Tongue (tissue), 2 donors: ENCODE data around the gene RARG. TPM values are rescaled to one million over a fixed set of nuclear protein-coding genes. Genes with fewer than 3 reads are reported as not detected.
A peak's percentile ranks its signal among the peaks of the same experiment; 100 is the strongest.

Experiments used
- DNase-seq: peaks from one replicate; pipeline ENCODE4 v3.0.0-alpha.2; 2015
- total RNA-seq: library from RNA; depleted of rRNA; stranded (reverse); fragments of >200 nt; gene quantifications from one replicate; pipeline ENCODE4 v1.2.3, GENCODE V29; 2014

RARG gene
- 47.1 TPM for total RNA-seq

DNA sequence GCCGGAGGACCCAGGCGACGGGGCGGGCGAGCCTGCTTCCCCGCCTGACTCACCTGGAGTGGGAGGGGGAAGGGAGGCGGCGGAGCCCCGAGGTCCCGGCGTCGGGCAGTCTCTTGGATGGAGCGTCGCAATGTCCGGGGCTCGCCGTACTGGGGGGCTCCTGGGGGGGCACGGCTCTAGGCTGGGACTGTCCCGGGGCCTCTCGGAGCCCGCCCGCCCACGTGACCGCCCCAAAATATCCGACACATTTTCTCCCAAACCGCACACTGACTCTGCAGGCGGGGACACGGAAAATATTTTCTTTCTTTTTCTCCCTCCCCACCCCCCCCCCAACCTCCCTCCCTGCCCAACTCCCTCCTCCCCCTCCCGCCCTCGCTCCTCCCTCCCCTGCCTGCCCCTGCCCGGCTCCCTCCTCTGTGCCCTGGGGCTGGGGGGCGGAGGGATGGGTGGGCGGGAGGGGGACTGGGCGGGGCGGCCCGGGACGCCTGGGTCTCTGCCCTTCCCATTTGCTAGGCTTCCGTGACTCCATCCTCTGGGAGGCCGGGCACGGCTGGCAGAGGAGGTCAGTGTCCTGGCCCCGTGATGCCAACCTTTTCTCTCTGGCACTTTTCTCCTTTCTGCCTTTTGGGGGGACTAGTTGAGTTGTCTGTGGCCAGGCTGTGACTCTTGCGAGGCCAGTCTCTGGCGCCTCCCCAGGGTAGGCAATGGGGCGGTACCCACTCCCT is at the start of gene RARG:
TSS of gene RARG (minus strand) at position 289 of the 725 bp plus-strand sequence. CDS start 4,664 bp downstream, outside the sequence.
- DNase-seq, result peak; percentile 64

DNA sequence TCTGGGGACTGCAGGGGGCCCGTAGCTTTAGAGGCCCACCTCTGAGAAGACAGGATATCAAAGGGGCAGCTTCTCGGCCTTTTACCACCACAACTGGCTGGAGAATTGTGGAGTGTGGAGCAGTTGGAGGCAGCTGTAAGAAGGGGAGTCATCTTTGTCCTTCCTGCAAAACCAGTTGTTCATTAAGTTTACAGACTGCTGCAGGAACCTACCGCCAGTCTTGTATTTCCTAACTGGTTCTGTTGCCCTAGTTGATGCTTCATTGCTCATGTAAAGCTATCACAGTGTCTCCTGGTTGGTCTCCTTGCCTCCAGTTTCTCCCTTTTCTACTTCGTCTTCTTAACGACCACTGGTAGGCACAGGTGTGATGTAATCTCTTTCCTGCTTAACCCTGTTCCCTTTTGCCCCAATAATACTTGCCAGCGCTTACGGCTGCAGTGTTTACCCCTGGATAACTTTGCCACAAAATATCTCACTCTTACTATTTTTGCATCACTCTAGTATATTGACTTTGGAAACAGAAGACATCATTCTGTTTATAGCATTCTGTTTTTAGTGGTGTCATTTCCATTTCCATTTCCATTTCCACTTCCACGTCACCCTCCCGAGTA is 48.0 kb upstream of the RARG start:
- DNase-seq, result no peak

DNA sequence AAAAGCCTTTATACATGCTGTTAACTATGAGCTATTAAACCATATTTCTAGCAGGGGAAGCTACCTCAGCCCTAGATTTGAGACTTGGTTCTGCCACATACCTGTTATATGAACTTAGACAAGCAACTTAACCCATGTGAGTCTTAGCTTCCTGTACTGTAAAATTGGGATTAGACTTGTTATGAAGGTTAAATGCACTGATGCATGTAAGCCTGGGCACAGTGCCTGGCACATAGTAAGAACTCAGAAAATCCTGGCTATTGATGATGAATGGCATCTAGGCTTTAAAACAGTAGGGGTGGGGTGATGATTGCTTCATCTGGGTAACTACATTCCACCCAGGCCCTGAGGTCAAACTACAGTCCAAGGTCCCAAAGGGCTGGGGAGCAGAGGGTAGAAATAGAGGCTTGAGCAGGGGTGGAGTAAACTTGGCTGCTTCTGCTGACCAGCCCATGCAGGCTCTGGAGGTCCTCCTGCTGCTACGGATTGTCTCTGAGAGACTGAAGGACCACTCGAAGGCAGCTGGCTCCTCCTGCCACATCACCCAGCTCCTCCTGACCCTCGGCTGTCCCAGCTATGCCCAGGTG is 47.4 kb upstream of the RARG start:
- DNase-seq, result no peak

GRCh38 chr12:53277981-53278380 is 46.0 kb upstream of the RARG start:
- no peak for DNase-seq

- DNase-seq, result no peak
Observed at GRCh38 chr12:53276511-53276910, 44.5 kb upstream of the RARG start.

DNA sequence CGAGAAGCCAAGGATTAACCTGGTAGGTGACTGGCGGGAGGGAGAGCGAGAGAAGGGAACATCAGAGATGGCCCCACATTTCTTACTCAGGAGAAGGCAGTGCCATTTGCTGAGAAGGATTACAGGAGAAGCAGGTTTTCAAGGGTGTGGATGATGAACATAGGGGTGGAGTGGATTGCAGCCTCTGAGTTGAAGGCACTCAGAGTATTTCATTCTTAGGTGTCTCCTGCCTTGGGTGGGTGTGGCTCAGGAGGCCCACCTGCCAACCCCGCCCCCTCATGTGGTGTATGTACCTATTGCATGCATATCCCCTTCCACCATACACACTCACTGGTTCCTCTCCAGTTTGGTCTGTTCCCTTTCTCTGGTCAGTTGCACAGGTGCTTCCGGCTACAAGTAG is 42.4 kb upstream of the RARG start:
- no peak for DNase-seq

GRCh38 chr12:53268630-53269562 is 36.9 kb upstream of the RARG start:
- no peak for DNase-seq

DNA sequence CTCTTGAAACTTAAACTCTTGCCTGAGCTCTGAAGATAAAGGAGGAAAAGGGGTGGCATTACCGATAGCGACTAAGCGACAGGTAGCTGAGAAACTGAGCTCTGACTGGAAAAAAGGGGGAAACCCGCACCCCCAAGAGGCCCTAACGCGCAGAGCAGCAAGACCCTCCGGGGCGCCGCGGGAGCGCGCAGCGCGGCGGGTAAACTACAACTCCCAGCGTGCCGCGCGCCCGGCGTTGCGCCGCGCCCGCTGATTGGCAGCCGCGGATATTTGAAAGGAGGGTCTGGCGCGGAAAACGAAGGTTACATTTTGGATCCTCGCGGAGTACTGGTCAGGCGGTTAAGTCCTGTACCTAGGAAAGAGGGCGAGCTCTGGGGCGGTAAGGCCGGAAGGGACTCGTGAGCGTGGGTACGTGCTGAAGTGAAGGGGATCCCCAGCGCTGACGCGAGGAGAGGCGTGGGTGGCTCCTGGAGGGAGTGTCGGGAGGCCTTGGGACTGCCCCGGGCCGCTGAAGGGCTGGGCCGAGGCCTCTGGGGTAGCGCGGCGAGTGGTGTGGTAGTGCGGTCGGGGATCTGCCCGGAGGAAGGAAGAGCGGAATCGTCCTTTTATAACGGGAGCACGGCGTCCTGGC is 36.1 kb upstream of the RARG start, which contains the start of gene ESPL1:
TSS of gene ESPL1 (plus strand) at position 301 of the 631 bp plus-strand sequence. CDS start 468 bp downstream, outside the sequence.
- DNase-seq, result peak; percentile 89

DNA sequence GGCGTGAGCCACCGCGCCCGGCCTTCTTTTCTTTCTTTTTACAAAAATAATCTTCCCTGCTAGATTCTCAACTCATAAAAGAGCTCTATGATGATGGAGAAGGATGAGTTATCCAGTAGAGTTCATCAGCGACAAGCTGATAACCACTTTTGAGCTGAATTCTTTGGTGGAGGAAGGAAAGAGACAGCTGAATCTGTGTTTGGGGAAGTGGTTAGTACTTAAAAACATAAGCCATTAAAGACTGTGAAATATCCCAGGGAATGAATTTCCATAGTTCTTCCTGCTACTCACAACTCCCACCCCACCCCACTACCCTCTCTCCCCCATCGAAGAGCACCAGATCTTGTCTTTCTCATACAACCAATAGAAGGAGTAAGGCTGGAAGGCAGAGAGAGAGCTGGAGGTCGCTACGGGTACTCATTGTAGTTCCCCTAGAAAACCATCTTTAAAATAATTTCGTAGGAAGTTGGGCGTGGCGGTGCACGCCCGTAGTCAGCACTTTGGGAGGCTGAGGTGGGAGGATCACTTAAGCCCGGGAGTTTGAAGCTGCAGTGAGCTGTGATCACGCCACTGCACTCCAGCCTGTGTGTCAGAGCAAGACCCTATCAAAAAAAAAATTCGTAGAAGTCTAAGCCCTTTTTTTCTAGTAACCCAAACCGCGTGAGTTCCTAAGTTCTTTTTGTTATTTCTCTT is 35.4 kb upstream of the RARG start:
- DNase-seq, result no peak

DNA sequence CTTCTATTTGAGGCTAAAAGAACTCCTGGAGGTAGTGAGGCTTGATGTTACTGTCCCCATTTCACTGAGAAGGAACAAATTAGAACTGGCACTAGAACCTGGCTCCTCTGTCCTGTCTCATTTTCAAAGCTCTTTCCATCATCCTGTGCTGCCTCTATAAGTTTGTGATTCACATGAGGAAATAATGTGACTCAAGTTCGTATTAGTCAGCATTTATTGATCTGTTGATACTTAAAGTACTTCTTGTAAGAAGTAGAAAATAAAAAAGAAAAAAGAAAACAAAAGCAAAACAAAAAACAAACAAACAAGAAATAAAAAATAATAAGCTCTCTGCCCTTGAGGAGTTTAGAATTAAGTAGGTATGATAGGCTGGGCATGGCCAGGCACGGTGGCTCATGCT is 33.8 kb upstream of the RARG start:
- DNase-seq, result no peak

DNA sequence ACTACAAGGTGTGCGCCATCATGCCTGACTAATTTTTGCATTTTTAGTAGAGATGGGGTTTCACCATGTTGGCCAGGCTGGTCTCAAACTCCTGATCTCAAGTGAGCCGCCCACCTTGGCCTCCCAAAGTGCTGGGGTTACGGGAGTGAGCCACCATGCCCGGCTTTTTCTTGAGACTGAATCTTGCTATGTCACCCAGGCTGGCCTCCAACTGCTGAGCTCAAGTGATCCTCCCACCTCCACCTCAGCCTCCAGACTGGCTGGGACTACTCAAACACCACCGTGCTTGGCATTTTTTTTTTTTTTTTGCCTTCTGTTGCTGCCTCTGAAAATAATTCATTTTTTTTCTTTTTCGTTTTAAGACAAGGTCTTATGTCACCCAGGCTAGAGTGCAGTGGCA is 27.9 kb upstream of the RARG start:
- DNase-seq, result no peak

GRCh38 chr12:53258541-53259539 is 26.8 kb upstream of the RARG start:
- DNase-seq, result no peak

DNA sequence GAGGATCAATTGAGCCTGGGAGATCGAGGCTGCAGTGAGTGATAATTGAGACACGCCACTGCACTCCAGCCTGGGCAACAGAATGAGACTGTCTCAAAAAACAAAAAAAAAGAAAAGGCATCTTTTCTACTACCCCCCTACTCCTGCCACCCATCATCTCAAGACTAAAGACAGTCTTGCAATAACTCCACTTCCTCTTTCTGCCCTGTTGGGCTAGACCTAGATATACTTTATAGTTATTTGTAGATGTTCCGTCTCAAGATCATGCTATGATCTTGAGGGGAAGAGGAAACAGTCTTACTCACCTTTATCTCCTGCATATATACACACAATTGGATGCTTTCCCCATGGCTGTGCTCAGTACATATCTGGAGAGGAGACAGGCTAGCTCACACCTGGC is 24.0 kb upstream of the RARG start:
- DNase-seq, result no peak

DNA sequence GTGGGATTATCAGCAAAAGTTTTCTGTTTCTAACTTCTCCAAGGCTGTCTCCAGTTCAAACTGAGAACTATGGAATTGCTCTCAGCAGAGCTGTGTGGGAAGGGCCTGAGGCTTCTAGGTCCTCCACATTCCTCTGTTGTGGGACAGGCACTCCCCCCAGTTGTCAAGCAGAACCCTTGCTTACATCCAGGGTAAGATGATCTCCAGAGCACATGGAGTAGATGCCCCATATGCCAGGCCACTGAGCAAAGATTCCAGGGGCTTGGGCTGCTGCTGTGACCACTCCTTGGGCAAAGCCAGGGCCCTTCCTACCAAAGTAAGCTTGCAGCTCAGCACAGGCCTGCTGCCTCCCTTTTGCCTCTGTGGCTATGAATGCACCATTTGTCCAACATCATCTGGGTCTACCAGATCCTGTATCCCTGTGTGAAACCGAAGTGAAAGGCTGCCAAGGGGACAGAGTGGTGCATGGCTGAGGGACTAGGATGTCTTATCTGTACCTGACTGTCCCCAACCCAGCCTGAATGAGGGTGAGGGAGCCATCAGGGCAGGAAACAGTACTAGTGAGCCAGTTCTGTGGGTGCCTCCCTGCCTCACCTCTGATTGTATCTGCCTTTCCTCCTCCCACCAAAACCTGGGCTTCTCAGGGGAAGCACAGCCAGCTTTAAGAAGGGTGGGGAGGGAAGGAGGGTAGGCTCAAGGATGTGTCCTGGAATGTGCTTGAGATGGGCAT is 23.0 kb upstream of the RARG start:
- no peak for DNase-seq

- DNase-seq, result no peak
Observed at GRCh38 chr12:53253298-53253697, 21.3 kb upstream of the RARG start.

DNA sequence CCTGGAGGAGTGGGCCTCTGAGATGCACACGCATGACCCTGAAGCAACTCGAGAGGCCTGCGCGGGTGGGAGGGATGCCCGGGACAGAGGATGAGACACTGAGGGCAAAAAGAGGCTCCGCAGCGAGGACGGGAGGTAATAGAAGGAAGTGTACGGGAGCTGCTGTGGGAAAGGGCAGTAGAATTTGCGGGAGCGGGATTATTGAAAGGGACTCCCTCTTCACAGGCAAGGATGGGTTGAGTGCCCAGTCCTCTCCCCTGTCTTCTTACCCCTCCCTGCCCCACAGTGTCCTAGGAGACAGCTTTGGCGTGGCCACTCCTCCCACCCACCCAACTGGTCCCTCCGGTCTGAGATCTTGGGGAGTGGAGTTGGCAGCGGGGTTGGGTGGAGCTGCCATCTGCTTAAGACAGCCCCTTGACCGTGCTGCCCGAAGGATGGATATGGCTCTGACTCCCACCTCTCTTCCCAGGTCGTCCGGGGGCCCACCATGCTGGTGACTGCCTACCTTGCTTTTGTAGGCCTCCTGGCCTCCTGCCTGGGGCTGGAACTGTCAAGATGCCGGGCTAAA is 20.4 kb upstream of the RARG start:
- DNase-seq, result no peak

GRCh38 chr12:53251477-53252348 is 19.7 kb upstream of the RARG start:
- peak; percentile 91 for DNase-seq

DNA sequence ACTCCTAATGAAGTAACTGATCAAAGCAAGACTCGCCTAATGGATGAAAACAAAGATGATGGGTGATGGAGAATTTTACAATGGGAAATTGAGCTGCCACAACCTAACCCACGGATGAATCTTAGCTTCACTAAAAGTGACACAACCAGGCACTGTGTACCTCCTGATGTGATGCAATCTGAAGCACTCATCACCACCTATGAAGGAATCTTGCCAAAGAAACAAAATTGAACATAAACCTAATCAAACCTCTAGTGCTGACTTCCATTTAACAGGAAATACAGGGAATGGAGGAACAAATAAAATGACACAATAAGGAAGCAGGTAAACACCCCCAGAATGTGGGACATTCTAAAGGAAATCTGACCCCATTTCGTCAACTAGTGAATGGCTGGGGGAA is 13.3 kb upstream of the RARG start:
- DNase-seq, result no peak
